Measurements from ENCODE around the gene RAPGEF3.

DNA sequence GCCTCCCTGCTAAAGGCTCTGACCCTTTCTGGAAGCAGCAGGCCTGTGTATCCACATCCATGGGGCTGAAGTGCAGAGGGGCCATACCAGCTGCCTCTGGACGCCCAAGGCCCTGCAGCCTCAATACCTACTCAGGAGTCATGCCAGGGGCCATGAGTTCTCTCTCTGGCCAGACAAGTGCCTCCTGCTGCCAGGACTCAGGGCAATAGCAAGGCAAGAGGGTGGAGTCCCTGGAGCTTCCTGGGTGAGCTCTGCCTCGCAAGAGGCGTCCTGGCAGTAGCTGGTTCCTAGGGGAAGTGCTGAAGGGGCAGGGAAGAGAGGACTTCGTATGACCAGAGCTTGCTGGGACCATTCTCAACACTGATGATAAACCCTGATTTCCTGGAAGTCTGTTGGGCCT, 22.5 kb downstream of the RAPGEF3 start:
- TF ChIP-seq, protein P1, sequence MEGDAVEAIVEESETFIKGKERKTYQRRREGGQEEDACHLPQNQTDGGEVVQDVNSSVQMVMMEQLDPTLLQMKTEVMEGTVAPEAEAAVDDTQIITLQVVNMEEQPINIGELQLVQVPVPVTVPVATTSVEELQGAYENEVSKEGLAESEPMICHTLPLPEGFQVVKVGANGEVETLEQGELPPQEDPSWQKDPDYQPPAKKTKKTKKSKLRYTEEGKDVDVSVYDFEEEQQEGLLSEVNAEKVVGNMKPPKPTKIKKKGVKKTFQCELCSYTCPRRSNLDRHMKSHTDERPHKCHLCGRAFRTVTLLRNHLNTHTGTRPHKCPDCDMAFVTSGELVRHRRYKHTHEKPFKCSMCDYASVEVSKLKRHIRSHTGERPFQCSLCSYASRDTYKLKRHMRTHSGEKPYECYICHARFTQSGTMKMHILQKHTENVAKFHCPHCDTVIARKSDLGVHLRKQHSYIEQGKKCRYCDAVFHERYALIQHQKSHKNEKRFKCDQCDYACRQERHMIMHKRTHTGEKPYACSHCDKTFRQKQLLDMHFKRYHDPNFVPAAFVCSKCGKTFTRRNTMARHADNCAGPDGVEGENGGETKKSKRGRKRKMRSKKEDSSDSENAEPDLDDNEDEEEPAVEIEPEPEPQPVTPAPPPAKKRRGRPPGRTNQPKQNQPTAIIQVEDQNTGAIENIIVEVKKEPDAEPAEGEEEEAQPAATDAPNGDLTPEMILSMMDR (IDR thresholded peaks at IDR 0.05; ENCODE audit: low read depth, low read length): no peak
- TF ChIP-seq, protein P2, sequence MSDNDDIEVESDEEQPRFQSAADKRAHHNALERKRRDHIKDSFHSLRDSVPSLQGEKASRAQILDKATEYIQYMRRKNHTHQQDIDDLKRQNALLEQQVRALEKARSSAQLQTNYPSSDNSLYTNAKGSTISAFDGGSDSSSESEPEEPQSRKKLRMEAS (IDR thresholded peaks at IDR 0.05; ENCODE audit: low read depth, low read length): no peak
- TF ChIP-seq POLR2A (IDR thresholded peaks at IDR 0.05; ENCODE audit: extremely low read depth, insufficient read length): no peak
